NCI-H2107 treated with DMSO at 0.1 percent for 48 hours (cell line): Measurements from ENCODE around the gene LEAP2.

Source experiments
- DNase-seq: peaks from one replicate; lab custom pipeline; 2025; ENCODE audit not compliant: unreplicated experiment; lab: John Stamatoyannopoulos, UW

Gene LEAP2

DNA sequence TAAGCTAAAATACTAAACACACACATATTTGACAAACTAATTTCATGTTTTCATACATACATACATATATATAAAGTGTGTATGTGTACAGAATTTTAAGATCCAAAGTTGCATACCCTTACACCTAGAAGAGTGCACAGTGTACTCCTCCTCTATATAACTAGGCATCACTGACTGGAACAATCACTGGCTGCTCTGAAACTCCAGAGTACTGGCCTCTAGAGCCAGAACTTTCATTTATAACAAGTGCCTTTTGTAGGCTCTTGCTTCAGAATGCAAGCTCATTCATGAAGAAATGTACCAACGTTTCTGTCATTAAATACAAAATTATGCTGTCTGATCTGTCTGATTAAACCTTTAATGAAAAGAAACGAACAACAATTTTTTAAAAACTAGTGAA lies 4.0 kb downstream of the LEAP2 start:
- no peak for DNase-seq

DNA sequence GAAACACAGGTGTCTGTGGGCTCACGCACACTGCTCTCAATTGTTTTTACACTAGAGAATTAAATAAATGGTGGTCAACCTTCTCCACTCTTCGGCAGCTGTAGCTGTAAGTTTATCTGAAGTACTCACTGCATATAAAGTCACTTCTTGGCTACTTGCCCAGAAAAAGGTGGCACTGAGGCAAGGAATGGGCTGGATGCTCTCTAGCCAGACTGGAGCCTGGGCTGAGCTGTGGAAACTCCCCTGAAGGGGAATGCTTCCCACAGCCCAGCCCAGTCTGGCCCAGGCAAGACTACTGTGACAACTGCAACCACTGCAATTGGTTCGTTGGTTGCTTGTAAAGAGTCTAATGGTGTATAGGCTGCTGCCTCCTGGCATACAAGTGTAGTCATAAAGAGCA lies 4.5 kb downstream of the LEAP2 start:
- DNase-seq: peak; percentile 61

DNA sequence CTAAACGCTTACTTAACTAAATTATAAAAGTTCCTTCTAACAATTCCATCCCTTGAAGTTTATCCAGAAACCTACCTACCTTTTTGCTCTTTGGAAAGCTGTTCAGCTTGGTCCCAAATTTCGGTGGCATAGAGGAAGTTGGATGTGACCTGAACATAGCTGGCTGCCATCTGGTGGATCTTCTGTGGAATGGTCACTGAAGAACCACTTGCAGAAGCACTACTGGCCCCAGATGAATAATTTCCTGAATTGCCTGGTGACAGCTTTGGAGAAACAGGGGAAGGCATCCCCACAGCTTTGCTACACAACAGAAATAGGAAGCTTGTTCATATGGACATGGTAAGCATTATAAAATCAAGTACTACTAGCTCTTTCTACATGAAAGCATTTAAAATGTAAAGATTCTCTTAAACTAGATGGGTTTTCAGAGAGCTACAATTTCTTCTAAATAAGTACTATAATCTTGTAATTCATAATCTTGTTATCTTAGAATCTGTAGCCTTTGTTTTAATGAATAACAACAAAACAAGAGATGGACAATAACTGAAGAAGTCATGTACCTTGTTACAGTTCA lies 9.9 kb downstream of the LEAP2 start:
- DNase-seq: peak; percentile 14

DNA sequence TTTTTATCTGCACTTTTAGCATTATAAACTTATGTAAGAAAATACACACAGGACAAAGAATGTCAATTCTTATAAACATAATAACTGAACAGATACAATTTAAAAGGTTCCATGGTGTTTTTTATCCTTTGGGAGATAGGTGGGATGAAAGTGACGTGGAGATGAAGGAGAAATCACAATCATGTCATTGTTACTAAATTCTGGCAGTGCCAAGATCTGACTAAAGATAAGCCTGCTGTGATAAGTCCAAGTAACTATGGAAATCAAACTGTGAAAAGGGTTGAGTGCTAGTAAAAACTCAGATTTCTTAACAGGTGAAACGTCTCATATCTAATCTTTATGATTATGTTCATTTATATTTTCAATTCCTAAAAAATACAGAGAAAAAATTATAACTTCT lies 11.1 kb downstream of the LEAP2 start:
- no peak for DNase-seq

DNA sequence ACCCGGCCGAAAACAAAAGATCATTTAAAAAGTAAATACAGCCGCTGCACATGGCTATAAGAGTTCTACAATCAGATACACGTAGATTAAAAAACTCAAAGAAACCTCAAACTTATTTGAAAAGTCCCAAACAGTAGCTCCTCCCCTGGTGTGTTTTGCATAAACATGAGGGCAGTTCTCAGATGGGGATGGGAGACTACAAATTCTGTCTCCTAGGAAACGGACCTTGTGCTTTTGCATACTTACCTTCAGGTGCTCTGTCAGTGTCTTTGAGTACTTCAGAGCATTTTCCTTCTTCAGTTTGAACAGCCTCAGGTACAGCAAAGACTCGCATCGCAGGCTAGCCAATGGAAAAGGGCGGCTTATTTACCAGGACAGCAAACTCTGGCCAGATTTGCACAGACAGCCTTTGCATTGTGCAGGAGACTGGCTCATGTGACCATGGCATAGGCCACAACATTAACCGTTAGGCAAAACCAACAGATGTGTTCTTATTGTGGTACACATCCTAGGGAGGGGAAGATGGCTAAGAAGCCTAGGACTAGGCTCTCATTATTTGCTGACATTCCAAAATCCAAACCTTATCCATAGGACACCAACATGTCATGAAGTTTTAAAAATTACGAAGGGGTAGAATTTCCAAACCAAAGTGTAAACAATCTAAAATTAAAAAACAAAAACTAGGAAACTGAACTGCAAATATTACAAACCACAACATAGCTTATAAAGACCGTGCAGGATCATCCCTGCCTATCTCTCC lies 12.8 kb downstream of the LEAP2 start:
- DNase-seq: no peak

DNA sequence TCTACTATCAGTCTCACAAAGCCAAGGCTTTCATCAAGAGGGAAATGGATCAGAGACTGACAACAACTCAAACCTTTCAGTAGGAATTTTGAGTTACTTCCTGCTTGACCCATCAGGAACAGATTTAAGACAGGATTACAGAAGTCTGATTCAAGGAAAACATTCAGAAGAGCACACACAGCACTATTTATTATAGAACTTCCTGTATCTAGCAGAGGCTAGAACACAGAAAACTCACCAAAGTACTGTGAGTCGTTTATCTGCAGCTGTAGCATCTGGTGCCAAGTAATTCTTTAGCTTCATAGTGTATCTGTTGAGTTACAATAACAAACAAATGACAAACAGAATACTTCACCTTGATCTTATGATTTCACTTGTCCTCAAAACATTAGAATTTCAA lies 13.8 kb downstream of the LEAP2 start:
- no peak for DNase-seq

DNA sequence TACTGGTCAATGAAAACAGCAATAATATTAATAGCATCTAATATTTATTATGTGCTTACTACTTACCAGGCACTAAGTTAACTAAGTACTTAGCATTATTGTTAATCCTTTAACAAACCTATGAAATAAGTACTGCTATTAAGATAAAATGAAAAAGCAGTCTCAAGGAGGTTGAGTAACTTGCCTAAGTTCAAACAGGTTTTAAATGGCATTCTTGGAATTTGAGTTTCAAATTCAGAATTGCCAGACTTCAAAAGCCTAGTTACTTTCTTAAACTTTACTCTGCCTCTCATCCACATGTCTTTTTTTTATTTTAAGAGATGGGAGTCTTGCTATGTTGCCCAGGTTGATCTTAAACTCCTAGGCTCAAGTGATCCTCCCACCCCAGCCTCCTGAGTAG lies 16.0 kb downstream of the LEAP2 start:
- no peak for DNase-seq

DNA sequence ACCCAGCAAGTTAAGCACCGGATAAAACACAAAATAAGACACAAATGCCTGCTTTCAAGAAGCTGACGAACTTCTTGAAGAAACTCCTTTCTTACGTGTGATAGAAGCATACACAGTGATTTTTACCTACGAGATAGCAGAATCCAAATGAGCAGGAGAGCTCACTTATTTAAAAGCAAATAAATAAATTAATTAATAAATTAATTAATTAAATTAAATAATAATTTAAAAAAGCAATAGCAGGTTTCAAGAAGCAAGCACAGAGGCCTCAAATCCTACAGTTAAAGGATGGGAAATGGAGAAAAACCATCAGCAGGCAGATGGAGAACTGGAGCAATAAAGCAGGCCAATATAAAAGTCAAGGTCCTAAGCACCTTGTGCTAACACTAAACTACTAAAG lies 17.3 kb downstream of the LEAP2 start:
- no peak for DNase-seq

DNA sequence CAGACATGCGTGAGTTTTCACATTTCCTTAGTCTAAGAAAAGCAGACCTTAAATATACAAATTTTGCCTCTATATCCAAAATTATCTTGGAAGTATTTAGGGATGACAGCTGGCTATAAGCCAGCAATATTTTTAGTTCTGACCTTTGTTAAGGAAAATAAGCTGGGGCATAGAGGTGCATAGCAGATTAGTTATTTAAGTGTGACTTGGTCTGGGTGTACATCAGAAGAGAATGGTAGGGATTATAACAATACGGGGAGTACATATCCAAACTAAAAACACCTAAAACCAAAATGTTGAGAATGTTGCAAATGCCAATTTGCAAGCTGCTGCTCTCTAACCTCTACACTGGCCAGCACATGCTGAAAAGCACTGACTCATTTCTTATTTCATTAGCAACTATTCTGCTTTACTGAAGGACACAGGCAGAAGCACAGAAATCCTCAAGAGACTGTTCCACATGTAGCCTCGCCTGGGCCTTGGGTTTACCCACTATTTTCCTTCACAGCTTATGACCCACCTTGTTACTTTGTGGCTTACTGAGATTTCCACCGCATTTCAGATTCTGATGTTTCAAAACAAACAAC lies 22.3 kb downstream of the LEAP2 start:
- DNase-seq: no peak

DNA sequence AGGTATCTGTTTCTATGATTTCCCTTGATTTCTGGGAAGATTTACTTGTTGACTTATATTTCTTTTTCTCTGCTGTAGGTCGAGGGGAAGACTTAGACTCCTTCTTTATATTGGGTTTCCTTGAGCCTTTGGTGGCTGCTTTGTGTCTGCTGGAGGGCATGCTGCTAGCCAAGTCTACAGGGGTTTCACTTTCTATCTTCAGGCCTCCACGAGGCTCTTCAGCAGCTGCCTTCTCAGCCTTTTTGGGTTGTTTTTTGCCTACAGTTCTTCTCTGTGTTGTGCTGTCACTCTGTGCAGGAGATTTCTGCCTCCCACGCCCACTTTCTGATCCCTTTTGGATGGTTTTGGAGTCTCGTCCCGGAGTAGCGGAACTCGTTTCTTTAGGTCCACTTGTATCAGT lies 23.2 kb downstream of the LEAP2 start:
- no peak for DNase-seq

DNA sequence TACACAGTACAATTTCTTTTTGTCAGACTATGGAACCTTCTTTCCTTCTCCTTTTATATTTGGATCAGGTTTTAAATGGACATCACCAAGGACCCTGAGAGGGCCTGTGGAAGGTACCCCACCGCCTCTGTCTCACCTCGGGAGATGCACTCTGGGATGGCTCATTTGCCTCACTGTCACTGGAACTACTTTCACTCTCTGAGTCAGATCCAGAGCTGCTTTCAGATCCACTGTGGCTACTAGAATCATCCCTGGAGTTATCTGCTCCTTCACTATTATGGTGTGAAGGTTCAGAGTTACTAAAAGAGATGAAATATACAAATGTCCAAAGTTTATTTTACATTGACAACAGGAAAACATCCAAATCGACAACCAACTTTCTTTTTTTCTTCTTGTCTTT lies 24.6 kb downstream of the LEAP2 start:
- no peak for DNase-seq

DNA sequence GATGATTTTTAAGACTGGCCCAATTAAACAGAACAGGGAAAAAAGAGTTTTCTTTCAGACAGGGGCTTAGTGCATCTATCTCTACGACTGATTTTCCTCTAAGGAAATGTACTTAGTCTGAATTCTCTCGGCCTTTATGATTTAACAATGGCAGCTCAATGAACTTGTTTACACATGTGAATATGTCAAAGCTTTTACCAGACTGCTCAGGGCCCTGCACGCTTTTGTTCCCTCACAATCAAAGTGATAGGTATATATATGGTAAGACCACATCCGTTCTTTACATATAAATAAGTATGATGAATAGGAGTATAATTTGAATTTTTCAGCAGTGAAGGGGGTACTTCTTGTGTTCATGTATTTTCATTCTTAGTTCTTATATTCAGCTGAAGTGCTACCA lies 27.6 kb downstream of the LEAP2 start:
- no peak for DNase-seq

DNA sequence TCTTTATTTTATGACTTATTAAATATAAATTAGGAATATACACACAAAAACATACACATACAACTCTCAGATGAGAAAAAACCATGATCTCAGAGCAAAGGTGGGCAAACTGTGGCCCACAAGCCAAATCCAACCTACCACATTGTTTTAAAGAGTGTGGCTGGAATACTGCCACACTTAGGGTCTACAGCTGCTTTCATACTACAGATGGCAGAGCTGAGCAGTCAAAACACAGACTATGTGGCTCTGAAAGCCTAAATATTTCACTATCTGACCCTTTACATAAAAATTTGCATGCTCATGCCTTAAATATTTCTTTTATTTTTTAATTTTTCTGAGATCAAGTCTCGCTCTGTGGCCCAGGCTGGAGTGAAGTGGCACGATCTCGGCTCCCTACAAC lies 28.3 kb downstream of the LEAP2 start:
- no peak for DNase-seq

DNA sequence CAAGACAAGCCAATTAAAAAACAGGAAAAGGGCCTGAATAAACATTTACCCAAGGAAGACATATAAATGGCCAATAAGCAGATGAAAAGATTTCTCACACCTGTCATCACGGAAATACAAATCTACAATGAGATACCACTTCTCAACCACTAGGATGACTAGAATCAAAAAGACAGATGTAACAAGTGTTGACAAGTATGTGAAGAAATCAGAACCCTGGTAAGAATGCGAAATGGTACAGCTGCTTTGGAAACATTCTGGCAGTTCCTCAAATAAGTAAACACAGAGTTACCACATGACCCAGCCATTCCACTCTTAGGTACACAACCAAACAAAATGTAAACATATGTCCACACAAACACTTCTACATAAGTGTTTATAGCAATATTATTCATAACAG lies 32.5 kb downstream of the LEAP2 start:
- no peak for DNase-seq

DNA sequence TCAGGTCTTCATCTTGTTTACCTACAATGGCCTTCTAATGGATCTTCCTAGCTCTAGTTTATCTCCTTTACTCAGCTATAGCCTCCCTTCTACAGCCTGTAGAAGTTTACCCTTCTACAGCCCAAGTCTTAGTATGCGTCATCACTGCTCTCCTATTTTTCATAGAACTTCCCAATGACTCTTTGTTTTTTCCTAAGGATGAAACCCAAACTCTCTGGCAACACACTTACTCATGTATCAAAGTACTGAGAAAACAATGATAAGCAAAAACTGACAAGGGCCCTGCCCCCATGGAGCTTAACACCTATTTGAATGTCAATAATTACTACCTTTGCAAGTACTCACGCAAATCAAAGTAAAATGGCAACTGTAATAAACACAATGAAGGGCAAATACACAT lies 33.7 kb downstream of the LEAP2 start:
- no peak for DNase-seq

DNA sequence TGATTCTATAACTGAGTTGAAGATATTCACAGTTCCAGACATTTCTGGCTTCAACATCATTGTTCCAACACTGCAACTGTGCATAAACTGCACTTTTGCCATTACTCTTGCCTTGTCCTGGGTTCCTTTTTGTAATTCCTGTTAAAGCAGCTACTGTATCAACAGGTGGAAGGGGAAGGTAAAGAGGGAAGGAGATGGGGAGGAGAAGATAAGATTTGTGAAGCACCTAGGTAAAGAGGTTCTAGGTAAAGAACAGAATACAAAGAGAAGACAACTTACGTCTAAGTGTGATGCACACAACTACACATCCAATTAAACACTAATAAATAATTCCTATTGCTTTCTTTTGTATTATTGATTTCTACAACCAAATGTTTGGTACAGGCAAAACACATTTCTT lies 36.2 kb downstream of the LEAP2 start:
- DNase-seq: no peak

DNA sequence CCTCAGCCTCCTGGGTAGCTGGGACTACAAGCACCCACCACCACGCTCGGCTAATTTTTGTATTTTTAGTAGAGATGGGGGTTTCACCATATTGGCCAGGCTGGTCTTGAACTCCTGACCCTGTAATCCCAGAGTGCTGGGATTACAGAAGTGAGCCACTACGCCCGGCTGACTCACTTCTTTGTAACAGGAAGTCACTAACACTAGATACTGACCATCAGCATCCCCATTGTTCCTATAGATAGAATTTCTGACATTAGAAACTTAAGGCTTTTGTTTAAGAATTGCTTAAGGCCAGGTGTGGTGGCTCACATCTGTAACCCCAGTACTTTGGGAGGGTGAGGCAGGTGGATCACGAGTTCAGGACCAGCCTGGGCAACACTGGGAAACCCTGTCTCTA lies 42.2 kb downstream of the LEAP2 start:
- no peak for DNase-seq

DNA sequence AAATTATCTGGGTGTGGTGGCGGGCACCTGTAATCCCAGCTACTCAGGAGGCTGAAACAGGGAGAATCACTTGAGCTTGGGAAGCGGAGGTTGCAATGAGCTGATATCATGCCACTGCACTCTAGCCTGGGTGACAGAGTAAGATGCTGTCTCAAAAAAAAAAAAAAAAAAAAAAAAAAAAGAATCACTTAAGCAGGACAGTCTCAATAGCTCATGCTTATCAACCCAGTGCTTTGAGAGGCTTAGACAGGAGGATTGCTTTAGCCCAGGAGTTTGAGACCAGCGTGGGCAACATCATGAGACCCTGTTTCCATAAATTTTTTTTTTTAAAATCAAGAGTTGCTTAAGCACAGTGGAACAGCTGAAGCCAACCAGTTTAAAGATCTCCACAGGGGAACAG lies 42.6 kb downstream of the LEAP2 start:
- DNase-seq: no peak
